GF-D8 (cell line): ENCODE results near the gene ASCL2.
"Not testable (repeated sequence)": the region's sequence is repeated elsewhere in the genome, so short reads cannot be mapped to it uniquely, and the experiment has no call there.

Experiments used
- DNase-seq: peaks from one replicate; lab custom pipeline; 2025; lab: John Stamatoyannopoulos, UW

Gene ASCL2

GRCh38 chr11:2260491-2261364 is 9.7 kb downstream of the ASCL2 start:
- DNase-seq, result no peak

DNA sequence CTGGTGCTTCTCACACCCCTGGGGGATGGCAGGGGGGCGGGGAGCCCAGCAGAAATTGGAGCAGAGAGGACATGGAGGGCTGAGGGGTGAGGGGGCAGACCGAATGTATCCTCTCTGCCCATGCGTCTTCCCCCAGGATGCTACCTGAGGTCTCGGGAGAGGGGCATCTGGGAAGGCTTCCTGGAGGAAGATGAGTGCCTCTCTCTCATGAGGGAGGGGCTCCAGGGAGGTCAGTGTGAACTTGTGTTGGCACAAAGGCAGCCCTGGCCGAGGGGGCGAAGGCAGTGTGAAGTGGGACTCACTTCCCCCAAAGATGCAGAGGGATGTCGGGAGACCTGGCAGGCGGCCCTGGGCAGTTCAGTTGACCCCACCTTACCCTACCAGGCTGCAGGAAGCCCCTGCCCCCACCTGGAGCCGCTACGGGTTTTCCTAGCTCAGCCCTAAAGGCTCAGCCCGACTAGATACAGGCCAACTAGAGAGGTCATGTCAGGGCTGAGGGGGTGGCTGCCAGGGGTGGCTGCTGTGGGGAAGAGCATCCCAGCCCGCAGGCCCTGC is 10.4 kb downstream of the ASCL2 start:
- no peak for DNase-seq

DNA sequence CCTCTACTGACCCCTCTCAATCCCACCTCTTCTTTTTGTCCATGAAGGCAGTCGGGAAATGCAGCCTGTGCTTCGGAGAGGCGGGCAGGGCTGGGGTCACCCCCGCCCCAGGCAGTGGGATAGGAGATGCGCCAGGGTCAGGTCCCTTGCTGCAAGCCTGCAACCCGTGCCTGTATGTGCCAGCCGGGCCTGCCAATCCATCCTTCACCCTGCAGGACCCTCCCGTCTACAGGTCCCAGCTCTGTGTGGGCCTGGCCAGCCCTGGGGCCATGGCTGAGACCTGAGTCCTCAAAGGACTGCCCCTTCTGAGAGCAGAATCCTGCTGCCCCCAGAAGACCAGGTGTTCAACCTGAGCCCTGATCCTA is 10.9 kb downstream of the ASCL2 start:
- DNase-seq, result no peak

DNA sequence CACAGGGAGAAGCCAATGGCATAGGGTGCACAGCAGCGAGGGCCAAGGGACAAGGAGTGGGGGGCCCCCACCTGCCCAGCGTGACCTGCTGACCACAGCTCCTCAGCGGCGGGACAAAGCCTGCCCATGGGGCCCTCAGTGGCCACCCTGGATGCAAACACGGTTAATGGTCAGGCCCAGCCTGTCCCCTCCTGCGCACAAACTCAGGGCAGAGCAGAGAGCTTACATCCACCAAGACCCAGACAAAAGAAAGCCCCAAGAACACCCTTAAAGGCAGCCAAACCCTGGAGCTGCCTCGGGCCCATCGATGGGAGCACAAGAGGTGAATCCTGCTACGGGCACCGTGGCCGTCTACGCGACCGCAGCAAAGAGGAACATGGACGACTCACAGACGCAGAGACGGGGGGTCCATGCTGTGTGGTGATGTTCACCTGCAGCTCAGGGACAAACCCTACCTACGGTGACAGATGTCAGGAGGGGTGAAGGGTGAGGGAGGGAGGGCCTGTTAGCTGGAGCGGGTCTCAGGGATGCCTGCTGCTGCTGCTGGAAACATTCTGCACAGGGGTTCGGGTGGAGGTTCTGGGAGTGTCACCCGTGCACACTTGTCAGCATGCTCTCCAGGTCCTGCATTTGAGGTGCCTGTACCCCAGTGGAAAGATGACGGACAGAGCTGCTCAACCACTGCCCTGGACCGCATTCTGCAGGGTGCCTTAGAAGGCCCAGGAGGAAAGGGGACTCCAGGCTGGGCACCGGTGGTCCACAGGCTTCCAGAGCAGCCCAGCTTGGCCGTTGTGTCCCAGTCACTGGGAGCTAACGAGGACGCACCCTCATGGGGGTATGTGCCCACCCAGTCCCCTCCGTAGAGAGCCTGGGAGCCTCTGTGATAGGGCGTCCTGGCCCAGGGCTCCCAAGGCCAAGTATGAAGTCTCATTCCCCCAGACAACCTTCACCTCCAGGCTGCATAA is 11.6 kb downstream of the ASCL2 start:
- no peak for DNase-seq

DNA sequence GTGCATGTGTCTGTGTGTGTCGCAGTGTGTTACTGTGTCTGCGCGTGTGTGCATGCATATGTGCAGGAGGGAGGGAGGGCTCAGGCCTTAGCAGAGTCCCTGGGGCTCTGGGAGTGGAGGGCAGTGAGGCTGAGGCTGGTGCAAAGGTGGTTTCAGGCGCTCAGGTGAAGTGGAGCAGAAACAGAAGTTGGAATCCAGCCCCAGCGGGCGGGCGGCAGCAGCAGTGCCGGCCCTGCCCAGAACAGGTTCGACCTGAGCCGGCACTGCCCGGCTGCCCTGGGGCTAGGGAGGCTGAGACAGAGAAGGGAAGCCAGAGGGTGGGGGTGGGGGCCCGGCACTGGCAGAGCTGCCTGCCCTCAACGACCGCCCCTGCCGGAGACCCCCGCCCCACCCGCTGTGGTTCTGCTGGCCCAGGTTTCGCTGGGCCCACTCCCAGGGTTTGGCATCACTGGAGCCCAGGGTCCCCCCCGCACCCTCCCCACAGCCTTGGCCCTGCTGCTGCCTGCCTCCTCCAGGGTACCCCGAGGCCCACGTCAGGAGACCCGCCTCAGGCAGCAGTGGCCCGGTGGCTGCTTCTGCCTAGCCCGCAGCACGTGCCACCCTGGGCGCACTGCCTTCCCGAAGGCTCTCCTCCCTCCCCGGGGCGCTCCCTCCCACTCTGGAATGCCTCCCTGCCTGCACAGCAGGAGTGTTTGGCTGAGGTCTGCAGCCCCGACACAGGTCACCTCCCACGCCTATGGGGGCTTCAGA is 13.3 kb downstream of the ASCL2 start:
- DNase-seq, result no peak

GRCh38 chr11:2256293-2256913 is 14.0 kb downstream of the ASCL2 start:
- no peak for DNase-seq

- no peak for DNase-seq
These were observed 18.4 kb downstream of the ASCL2 start for GRCh38 chr11:2252018-2252417.

- no peak for DNase-seq
These were observed 19.2 kb downstream of the ASCL2 start for GRCh38 chr11:2251138-2251537.

DNA sequence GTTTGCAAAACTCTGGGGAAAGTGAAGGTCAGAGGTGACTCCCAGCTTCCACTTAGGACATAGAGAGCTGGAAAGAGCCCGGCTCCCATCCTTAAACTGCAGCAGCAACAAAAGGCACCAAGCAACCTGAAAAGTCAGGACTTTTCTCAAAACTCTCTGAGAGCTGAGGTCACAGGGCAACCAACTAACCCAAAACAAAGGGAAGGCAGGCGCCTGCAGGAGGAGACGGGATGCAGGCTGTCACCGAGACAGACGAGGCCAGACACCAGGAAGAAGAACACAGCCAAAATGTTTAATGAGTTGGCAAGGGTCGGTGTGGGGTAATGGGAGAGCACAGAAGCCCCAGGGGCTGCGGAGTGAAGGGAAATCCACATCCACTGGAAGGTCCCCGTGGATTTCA is 19.9 kb downstream of the ASCL2 start:
- no peak for DNase-seq

GRCh38 chr11:2250041-2250440 is 20.3 kb downstream of the ASCL2 start:
- no peak for DNase-seq

DNA sequence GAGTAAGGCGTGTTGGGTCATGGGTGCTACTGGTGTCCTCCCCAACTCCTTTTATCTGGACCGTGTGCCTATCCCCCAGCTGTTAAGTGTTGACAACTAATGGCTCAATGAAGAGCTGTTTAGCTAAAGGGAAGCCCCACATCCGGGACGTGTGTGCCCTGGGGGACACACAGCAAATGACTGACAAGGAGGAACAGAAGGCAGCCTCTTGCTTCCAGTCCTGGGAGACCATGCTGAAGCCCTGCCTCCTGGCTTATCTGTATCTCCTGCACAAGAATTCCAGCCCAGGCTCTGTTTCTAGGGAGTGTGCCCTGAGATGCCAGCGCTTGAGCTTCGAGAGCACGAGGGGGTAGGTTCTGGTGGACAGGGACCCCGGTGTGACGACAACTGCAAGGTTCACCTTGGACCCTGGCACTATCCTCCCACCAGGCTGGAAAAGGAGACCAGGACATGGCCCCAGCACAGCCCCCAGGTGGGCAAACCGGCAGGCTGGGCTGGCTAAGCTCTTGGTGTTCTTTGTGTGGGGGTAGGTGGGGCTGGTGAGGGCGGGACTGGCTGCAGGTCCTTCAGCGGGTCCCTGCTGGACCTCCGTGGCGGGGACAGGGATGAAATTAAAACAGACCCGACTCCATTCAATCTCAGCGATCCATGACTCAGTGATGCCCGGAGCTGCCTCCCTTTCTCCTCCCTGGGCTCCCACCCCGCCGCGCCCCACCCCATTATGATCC is 21.0 kb downstream of the ASCL2 start:
- DNase-seq, result no peak

DNA sequence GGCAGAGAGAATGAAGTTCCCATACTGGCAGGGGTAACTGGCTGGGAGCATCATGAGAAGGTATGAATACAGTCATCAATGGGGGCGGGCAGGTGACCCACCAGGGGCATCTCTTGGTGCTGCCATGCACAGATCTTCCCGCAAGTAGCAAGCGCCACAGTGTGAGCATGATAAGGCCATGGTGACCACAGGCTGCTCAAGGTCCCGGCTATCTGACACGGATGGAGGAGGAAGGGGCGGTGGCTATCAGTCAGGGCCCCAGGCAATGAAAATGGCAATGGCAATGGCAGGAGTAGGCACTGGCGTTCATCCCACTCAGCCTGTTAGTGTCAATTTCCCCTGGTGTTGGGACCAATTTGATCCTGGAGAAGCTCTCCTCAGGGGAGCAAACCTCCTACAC is 21.6 kb downstream of the ASCL2 start:
- DNase-seq, result no peak

GRCh38 chr11:2248242-2248641 is 22.1 kb downstream of the ASCL2 start:
- no peak for DNase-seq

- no peak for DNase-seq
These were observed 22.9 kb downstream of the ASCL2 start for GRCh38 chr11:2247496-2247895.

GRCh38 chr11:2240834-2241233 is 29.6 kb downstream of the ASCL2 start:
- no peak for DNase-seq

- no peak for DNase-seq
These were observed 32.7 kb downstream of the ASCL2 start for GRCh38 chr11:2237457-2238238.

DNA sequence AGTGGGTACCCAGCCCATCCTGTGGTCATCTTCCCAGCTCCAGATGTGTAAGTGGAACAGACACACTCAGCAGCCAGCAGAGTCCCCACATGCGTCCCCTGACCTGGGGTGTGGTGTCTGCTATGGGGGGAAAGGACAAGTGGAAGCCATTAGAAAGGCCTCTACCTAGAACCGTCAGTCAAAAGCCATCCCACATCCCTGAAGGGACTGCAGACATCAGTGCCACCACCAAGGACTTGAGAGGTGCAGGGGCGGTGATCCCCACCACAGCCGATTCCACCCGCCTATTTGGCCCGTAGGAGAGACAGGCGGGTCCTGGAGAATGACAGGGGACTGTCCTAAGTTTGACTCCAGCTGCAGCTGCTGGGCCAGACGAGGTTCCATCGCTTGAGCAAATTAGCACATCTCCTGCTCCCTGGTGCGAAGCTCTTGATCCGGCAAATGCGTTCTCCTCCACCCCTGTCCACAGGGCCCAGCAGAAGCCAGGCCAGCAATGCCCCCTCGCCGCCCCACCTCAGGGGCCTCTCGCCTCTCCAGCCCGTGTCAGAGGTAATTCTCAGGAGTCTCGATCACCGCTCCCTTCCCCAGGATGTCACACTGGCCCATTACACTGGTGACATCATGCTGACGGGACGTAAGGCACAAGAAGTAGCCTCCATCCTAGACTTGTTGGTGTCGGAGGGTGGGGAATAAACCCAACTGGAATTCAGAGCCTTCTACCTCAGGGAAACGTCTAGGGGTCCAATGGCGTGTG is 33.8 kb downstream of the ASCL2 start:
- not testable (repeated sequence) for DNase-seq

GRCh38 chr11:2235588-2236326 is 34.6 kb downstream of the ASCL2 start:
- DNase-seq, result no peak

GRCh38 chr11:2234963-2235362 is 35.4 kb downstream of the ASCL2 start:
- no peak for DNase-seq
